GM19239 (cell line): Measurements from ENCODE around the gene MPDU1.

ENCODE experiments used
- DNase-seq: peaks from one replicate; pipeline ENCODE4 v3.0.0; 2011; ENCODE audit warnings: low spot score; ENCODE audit not compliant: insufficient read length
- FAIRE-seq: peaks from 2 replicates; lab custom pipeline; 2011; peaks lifted over from hg19 to GRCh38; lab: Jason Lieb, UNC

MPDU1 gene

DNA sequence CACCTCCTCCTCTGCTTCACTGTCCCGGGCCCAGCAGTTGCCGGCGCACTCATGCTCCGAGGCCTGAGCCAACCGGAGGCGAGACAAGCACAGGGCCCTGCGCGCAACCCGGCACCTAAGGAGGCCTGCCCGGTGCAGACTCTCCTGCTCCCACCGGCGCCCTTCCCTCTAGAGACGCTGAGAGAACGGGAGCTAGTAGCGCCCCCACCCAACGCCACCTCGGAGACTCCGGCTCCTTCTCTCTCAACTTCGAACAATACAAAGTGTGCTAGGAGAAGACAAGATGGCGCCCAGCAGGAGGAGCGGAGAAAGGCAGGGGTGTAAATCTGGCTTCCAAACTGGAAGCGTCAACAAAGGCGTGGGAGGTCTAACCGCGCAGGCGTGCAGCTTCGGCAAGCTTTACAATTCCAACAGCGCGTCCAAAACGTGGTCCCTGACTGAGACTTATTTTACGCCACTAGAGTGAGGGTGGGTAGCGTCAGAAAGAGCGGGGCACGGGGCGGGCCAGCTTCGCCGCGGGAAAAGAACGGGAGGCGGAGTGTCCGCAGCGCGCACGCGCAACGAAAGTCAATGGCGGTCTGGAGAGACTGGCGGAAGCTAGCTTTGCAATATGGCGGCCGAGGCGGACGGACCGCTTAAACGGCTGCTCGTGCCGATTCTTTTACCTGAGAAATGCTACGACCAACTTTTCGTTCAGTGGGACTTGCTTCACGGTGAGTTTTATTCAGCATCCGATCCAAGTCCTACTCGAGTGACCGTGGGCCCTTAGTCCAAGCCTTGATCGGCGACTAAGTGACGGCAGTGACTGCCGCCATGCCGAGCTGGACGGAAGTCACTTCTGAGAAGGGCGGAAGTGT lies at the start of gene MPDU1:
TSS of gene MPDU1 (plus strand) at position 600 of the 857 bp plus-strand sequence. CDS start at position 611, 11 bp downstream.
- peak; percentile 72 for DNase-seq
- FAIRE-seq = no peak

DNA sequence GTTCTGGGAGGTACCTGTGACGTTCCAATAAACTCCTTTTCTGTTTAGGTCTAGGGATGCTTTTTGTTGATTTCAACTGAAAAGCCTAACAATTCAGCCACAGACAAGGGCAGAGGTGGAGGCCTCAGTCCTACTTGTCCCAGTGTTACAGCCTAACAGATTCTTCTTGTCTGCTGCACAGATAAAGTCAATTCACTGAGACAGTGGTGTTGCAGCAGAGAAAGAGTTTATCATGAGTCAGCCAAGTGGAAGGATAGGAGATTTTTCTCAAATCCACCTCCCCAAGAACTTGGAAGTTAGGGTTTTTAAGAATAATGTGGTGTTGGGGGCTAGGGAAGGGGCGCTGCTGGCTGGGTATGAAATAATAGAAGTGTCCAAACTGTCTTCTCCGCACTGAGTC lies 45.6 kb upstream of the MPDU1 start:
- FAIRE-seq (no peak), DNase-seq (no peak)

DNA sequence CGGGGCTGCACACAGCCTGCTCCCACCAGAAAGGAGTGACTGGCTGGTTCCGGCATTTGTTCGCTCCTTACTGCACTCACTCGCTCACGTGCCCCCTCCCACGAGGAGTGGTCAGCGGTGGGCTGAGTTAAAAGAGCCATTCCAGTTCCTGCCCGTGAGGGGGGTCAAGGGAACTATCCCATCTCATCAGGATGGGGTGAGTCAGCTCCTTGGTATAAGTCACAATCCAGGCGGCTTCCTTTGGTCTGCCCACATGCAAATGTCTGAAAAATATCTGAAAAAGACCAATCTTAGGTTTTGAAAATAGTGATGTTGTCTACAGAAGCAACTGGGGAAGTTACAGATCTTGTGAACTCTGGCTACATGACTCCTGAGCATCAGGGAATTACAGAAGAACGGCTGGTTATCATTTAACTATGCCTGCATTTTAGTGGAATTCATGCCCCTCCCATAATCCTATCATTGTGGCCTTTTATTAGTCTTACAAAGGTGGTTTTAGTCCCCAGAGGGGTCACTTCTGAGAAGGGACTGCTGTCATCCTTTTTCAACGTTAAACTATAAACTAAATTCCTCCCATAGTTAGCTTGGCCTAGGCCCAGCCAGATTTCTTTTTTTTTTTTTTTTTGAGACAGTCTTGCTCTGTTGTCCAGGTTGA lies 44.6 kb upstream of the MPDU1 start:
- no peak for FAIRE-seq
- no peak for DNase-seq

GRCh38 chr17:7541074-7541621 lies 42.5 kb upstream of the MPDU1 start:
- DNase-seq = no peak
- FAIRE-seq = no peak

DNA sequence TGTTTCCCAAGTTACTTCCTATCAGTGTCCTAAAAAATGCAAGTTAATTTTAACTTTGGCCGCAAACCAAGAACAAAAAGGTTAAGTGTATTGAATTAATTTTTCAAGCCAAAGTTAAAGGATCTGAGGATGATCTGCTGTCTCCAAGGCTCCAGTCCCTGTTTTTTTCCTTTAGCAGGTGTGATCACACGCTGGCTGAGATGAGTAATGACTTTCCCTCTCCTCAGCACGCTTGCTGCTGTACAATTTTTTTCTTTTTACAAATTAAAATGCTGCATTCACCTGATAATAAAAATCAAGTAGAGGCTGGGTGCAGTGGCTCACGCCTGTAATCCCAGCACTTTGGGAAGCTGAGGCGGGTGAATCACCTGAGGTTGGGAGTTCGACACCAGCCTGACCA lies 38.7 kb upstream of the MPDU1 start:
- FAIRE-seq = no peak
- no peak for DNase-seq

DNA sequence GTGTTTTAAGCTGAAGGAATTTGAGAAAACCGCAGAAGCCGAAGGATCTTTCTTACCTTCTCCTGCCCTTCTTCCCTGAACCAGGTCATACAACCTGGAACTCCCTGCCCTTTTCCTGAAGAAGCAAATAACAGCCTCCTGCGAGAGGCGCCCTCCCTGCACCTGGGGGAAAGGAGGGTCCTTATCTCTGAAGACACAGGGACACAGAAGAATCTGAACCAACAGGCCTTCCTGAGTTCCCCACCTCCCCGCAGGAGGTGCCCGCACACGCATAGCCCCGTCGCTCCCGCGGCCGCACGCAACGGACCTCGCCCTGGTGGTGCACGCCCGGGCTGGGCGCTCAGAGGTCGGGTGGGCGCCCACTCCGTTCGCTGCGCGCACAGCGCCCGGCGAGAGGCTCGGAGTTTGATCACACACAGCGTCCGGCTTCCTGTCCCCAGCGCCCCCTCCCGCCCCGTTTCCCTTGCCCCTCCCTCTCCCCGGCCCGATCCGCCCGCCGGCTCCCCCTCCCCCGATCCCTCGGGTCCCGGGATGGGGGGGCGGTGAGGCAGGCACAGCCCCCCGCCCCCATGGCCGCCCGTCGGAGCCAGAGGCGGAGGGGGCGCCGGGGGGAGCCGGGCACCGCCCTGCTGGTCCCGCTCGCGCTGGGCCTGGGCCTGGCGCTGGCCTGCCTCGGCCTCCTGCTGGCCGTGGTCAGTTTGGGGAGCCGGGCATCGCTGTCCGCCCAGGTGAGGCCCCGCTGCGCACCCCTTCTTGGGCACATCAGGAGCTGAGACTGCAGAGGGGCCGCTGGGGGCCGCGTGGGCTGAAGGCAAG lies 34.9 kb upstream of the MPDU1 start, which contains the start of gene TNFSF12:
TSS of gene TNFSF12 (plus strand) at position 474 of the 816 bp plus-strand sequence. CDS start at position 570, 96 bp downstream.
- FAIRE-seq (peak; percentile 75), DNase-seq (no peak)

DNA sequence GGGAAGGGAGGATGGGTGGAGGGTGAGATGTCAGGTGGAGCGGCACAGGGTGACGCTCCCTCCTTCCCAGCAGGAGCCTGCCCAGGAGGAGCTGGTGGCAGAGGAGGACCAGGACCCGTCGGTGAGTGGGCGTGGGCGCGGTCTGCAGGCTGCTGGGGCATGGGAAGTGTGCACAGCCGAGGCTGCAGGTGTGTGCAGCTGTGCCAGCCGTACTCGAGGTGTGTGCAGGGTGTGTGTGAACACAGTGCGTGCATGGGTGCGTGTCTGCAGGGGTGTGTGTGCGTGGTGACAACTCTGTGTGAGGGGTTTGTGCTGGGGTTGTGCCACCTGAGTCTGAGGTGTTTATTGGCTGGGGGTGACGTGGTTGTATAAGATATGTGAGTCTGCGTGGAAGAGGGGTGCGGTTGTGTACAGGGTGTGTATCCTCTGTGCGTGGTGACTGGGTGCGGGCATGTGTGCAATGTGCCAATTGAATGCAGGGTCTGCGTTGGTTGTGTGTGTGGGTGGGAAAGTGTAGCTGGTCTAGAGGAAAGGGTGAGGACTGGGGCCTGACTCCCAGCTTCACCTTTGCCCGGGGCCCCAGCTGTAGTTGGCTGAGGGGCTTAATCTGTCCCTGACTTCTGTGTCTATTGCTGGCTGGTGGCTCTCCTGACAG lies 34.1 kb upstream of the MPDU1 start:
- DNase-seq = no peak
- peak; percentile 37 for FAIRE-seq

GRCh38 chr17:7550344-7550743 lies 33.3 kb upstream of the MPDU1 start:
- DNase-seq (no peak), FAIRE-seq (no peak)

- DNase-seq (no peak), FAIRE-seq (no peak)
Observed at GRCh38 chr17:7551396-7551795, 32.3 kb upstream of the MPDU1 start.

GRCh38 chr17:7552621-7553051 lies 31.0 kb upstream of the MPDU1 start:
- peak; percentile 98 for FAIRE-seq
- peak; percentile 85 for DNase-seq

DNA sequence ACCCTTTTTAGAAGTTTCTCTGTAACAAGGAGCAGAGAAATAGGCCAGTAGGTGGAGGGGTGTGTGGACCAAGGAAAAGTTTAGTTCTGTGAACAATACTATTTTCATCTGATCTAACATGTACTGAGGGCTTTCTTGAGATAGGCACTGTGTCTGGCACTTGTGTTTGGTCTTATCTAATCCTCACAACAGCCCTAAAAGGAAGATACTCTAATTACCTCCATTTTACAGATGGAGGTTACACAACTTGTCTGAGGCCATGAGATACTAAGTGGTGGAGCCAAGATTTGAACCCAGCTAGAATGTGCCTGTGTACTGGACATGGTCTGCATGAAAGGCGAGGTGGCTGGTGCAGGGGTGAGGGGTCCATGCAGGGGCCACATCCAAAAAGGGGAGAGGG lies 30.3 kb upstream of the MPDU1 start:
- FAIRE-seq (peak; percentile 35), DNase-seq (no peak)

DNA sequence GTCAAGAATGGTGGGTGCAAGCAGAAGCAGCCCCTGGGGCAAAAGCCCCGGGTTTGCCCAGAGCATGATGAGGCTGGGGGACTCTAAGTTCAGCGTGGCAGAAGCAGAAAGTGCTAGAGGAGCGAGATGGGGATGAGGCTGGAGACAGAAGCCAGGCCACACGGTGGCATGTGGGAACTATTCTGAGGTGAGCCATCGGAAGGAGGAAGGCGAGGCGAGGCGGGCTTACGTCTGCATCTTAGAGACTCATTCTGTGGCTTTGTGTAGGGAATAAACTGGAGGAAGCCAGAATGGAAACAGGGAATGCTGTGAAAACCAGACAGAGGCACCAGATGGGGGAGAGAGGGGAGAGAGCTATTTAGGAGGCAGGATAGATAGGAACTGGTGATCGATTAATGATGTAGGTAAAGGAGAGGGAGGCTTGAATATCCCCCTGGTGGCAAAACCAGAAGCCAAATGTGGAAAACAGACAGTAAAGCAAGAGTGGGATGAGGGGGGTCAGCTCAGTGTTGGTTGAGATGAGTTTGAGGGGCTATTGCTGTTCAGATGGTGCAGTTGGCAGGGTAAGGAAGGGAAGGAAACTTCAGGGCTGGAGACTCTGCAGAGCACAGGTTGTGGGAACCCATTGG lies 28.2 kb upstream of the MPDU1 start:
- FAIRE-seq = no peak
- DNase-seq = no peak

- no peak for FAIRE-seq
- no peak for DNase-seq
Observed at GRCh38 chr17:7556627-7557026, 27.0 kb upstream of the MPDU1 start.

DNA sequence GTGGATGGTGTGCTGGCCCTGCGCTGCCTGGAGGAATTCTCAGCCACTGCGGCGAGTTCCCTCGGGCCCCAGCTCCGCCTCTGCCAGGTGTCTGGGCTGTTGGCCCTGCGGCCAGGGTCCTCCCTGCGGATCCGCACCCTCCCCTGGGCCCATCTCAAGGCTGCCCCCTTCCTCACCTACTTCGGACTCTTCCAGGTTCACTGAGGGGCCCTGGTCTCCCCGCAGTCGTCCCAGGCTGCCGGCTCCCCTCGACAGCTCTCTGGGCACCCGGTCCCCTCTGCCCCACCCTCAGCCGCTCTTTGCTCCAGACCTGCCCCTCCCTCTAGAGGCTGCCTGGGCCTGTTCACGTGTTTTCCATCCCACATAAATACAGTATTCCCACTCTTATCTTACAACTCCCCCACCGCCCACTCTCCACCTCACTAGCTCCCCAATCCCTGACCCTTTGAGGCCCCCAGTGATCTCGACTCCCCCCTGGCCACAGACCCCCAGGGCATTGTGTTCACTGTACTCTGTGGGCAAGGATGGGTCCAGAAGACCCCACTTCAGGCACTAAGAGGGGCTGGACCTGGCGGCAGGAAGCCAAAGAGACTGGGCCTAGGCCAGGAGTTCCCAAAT lies 26.4 kb upstream of the MPDU1 start:
- DNase-seq (no peak), FAIRE-seq (no peak)

- DNase-seq (no peak), FAIRE-seq (peak; percentile 95)
Observed at GRCh38 chr17:7557775-7558543, 25.7 kb upstream of the MPDU1 start.

DNA sequence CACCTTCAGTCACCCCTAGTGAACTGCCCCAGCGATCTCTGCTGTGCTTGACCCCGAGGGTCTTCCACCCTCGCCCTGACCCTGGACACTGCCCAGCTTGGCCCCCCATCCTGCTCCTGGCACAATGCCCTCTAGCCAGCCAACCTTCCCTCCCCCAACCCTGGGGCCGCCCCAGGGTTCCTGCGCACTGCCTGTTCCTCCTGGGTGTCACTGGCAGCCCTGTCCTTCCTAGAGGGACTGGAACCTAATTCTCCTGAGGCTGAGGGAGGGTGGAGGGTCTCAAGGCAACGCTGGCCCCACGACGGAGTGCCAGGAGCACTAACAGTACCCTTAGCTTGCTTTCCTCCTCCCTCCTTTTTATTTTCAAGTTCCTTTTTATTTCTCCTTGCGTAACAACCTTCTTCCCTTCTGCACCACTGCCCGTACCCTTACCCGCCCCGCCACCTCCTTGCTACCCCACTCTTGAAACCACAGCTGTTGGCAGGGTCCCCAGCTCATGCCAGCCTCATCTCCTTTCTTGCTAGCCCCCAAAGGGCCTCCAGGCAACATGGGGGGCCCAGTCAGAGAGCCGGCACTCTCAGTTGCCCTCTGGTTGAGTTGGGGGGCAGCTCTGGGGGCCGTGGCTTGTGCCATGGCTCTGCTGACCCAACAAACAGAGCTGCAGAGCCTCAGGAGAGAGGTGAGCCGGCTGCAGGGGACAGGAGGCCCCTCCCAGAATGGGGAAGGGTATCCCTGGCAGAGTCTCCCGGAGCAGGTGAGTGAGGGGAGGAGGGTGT lies 24.9 kb upstream of the MPDU1 start, which contains the start of gene TNFSF13:
TSS of gene TNFSF13 (plus strand) at position 207 of the 776 bp plus-strand sequence. CDS start at position 497, 290 bp downstream.
- no peak for DNase-seq
- FAIRE-seq = no peak
